RPMI8226 (cell line): ENCODE data around the gene MRC2.
"Not testable (repeated sequence)": the region's sequence is repeated elsewhere in the genome, so short reads cannot be mapped to it uniquely, and the experiment has no call there.

Experiments used
- DNase-seq: peaks from one replicate; pipeline ENCODE4 v3.0.0-alpha.2; 2015

MRC2 gene

DNA sequence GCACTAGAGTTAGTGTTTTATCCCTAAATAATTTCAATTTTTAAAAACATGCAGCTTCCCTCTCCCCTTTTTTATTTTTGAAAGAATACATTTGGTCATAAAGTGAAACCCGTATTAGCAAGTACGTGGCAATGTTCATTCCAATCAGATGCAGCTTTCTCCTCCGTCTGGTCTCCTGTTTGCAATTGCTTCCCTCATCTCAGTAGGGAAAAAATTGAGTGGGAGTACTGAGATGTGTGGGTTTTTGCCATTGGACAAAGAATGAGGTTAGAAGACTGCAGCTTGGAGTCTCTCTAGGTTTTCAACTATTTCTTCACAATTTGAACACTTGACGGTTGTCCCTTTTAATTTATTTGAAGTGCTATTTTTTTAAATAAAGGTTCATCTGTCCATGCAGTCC, 14.4 kb upstream of the MRC2 start:
- DNase-seq = not testable (repeated sequence)

- DNase-seq = no peak
Observed at GRCh38 chr17:62614142-62614541, 13.3 kb upstream of the MRC2 start.

DNA sequence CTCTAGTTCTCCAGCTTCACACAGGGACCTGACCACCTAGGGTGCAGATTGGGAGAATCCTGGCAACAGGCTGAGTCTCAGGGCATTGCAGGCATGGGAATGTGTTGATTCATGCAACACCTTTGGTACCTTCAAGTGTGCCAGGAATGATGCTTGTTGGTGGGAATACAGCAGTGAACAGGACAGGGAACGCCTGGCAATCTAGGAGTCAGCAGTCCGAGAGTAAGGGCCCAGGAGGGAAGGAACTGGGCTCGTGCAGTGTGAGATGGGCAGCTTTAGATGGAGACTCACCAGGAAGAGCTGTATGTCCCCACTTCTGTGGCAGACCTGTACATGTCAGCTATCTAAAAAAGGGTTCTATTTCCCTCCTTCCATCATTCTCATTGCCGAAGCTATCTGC, 12.0 kb upstream of the MRC2 start:
- no peak for DNase-seq

DNA sequence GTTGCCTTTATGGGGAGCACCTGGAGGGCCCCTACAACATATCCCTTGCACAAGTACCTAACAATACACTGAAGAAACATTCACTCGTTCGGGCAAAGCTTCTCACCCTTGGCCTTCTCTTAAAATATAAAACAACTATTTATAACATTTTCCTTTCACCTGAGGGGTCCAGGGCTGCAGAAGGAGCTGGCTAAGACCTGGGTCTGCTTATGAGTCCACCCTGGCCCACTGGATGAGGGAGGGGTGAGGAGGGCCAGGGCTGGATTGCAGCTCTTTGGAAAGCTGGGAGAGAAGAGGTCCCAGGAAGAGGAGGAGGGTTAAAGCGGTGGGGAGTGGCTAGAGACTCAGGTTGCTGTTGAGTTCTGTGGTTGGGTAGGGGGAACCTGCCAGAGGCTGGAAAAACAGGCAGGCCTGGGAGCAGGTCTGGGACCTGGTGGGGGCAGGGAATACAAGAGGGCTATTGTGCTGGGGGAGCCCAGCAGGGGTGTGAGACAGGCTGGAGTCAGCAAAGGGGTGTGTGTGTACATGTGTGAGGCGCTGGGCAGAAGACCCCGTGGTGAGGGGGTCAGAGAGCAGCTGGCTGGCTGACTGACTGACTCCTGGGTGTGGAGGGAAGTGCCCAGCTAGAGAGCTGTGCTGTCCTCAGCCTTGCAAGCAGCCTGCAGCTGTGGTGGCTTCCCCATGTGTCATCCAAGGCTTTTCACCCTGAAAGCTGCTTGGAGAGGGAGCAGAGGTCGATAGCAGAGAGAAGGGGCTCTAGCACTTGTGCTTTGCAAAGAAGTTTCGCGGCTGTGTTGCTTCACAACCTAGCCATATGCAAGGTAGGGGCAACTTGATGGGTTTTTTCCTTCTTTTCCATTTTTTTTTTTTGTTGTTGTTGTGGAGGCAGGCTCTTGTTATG, 10.2 kb upstream of the MRC2 start:
- DNase-seq = no peak

DNA sequence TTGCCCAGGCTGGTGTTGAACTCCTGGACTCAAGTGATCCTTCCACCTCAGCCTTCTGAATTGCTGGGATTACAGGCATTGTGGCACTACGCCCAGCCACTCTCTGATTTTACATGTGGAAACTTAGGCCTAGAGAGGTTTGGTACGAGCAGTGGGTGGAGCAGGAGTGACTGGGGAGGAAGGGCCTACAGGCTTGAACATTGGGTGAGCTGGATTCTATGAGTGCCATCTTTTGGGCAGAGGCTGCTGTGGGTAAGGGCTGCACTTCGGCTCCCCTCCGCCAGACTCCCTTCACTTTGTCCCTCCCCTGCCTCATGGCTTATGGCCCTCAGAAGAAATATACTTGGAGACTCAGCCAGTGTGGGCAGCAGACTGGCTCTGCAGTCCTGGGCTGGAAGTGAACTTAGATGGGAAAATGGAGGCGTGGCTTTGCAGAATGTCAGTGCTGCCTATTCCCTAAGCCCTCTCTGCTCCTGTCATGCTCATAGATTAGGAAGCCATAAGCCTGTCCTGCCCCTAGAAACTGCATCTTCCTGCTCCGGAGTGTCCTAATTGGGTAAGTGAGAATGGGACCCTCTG, 9.5 kb upstream of the MRC2 start:
- no peak for DNase-seq

GRCh38 chr17:62618647-62619416, 8.6 kb upstream of the MRC2 start:
- no peak for DNase-seq

GRCh38 chr17:62619417-62620155, 7.9 kb upstream of the MRC2 start:
- no peak for DNase-seq

DNA sequence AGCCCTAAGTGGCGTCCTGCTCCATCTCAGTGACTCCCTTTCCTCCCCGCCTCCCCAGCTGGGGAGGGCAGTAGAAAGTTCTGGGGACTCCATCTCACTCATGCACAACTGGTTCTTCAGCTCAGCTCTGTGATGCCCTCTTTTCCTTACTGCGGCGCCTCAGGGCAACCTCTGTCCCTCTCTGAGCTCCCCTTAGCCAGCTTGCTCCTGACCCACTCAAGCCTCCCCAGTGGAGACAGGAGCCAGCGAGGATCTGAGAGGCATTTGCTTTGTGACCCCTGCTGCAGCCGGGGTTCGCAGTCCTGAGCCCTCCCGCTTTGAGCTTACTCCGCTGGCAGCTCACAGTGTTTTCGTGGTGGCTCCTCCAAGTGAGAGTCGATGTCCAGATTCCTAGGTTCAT, 6.2 kb upstream of the MRC2 start:
- DNase-seq = no peak

DNA sequence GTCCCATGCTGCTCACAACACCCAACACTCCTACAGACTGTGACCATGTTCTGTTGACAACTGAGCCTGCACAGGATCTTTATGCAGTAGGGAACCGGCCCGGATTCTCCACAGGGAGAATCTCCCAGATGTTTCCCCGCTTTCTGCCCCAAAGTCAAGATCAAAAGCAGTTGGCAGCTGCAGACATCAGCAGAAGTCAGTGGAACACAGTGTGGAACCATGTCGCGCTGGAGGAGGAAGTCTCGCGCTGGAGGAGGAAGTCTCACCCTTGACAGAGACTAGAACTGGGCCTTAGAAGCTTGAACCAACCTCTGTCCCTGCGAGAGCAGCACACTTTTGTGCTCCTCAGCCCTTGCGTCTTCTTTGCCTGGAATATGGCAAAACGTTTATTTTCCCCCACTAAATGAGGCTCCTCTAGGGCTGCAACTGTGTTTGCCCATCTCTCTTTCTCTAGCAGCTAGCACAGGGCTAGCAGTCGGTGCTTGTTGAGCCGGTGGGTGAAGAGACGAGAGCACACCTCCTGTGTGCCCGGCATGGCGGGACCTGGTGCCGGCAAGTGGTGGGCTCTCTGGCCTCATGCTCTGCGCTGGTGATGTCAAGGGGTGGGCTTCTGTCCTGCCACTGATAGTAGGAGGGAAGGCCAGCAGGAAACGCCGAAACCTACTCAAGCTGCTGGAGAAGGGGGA, 2.1 kb upstream of the MRC2 start:
- no peak for DNase-seq

GRCh38 chr17:62625870-62626200, 1.6 kb upstream of the MRC2 start:
- DNase-seq = no peak

DNA sequence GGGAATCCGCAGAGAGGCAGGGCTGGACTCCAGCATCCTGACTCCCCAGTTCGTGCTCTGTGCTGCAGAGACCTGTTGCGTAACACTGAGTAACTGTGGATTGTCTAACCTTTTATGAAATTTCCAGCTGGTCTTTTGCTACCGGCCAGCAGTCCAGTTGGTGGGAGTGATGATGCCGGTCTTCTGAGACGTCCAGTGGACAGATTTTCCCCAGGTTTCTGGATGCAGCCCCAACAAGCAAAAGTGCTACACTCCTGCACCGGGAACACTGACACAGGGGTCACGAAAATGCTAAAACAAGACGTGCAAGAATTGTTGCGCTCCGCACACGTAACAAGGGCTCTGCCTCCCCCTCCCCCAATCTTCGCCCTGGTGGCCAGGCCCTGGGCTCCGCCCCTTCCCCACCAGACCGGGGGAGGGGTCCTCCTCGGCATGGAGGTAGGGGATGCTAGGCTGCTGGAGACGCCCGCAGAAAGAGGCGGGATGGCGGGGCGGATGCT, 701 bp upstream of the MRC2 start:
- no peak for DNase-seq

DNA sequence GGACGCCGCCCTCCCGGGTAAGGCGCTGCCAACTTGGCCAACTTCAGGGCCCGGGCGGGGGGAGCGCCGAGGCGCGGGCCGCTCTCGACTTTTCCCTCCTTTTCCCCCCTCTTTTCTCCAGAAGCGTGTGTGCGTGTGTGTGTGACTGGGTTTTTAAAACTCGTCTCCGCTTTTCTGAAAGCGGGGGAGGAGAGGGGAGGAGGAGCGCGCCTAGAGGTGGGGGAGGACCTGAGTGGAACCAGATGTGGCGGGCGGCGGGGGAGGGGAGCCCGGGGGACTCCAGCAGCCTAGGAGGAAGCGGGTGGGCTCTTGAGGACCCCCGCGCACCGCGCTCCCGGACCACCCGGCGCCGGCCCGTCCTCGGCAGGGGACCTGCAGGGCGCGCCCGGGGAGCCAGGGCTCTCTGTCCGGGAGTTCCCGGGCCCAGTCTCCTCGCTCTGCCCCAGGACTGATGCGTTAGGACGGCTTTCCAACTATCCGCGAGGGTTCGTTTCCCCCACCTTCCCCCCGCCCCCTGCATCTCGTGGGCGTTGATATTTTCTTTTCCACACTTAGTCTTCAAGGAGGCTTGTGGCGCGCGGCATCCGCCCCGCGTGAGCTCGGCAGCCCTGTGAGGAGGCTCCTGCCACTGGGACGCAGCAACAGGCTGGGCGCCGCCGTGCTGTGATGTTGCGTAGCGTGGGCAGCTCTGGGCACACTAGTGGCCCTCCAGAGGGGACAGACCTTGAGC, 599 bp downstream of the MRC2 start:
- no peak for DNase-seq

DNA sequence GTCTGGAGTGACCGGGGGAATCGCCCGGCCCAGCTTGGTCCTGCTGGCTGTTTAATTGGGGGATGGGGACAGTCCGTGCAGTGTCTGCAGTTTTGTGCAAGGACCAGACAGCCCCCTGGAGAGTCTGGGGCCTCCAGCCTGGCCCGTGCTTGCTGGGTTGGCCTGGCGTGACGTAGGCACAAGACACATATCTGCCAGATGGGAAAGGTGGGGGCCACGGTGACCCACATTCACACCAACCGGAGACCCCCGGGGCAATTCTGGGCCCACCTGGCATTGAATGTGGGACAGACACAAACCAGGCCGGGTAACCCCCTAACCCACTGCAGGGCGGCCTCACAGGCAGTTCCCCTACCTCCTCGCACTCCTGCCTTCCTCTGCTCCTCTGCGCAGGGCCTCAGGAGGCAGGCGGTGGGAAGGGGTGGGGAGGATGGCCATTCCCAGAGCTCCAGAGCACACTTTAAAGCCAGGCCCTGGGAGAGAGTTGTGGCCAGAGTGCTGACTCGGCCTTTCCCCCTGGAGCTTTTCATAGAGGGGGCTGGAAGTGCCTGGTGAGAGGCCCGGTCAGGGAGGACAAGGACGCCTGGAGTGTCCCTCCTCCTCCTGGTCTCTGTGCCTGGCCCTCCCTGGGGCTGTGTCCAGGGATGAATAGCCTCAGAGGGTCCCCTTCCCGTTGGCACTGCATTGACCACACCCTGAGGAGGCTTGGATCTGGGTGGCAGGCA, 1.5 kb downstream of the MRC2 start:
- no peak for DNase-seq

- DNase-seq = no peak
Observed at GRCh38 chr17:62629556-62630364, 2.3 kb downstream of the MRC2 start.

DNA sequence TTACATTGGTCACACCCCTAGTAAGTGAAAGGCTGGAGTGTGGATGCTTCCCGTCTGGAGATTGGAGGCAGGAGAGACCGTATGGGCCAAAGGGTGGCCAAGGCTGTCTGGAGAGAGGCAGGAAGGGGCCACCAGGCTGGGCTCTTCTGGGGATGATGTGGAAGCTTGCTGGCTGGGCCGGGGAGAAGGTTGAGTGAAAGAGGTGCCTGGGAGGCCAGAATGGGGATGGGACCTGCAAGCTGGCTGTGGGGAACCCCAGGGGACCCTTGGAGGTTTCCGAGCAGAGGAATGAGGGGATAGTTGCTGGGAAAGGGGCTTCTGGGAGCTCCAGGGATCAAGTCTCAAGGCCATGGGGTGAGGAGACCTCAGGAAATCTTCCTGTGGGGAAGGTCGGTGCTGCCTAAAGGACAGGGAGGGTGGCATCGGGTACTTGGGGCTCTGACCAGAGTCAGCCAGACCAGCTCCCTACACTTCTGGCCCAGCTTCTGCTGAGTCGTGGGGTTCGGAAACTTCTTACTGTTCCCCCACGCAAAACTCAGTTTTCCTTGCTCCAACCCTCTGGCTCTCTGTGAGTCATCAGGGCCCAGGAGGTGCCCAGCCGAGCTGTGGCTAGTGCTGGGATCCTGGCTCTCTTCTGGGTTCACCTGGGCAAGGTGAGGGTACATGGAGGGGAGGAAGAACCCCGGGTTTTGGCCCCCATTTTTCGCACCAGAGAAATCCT, 3.1 kb downstream of the MRC2 start:
- no peak for DNase-seq

GRCh38 chr17:62631086-62631935, 3.8 kb downstream of the MRC2 start:
- no peak for DNase-seq

GRCh38 chr17:62631936-62632924, 4.8 kb downstream of the MRC2 start:
- no peak for DNase-seq
